Measurements from ENCODE around the gene SDC3. TPM values are rescaled to one million over a fixed set of nuclear protein-coding genes. Genes with fewer than 3 reads are reported as not detected.
A peak's percentile ranks its signal among the peaks of the same experiment; 100 is the strongest.

Gene SDC3
- polyA plus RNA-seq, 3 donors: 0.05 to 1.2 (median 0.12) TPM

- Mint-ChIP-seq H3K27me3 (ENCODE audit: low read depth in 3 of 3) (peaks cover 1 to 4% (median 3%) of the 10 kb centered on the region in 3 donors), H3K4me1 (peaks cover 8% of the 10 kb centered on the region), H3K4me3 (no peak overlapping the region), H3K36me3 (peaks cover 42 to 46% of the 10 kb centered on the region in 2 donors), H3K27ac (peak overlapping the region in 2 of 7 donors; percentile 24 to 56), H3K9me3 (no peaks in the 10 kb centered on the region)
- H3K4me3 ChIP-seq (replicated peaks in 1 of 3; ENCODE audit: low read depth in 2 of 3, low read length in 3 of 3): no peak overlapping the region
- no peaks in the 10 kb centered on the region for H3K79me2 ChIP-seq (ENCODE audit: insufficient read depth, low read length)
- H3K9me3 ChIP-seq (replicated peaks in 1 of 2; ENCODE audit: control insufficient read depth in 1 of 2, insufficient read depth in 1 of 2, low read length in 2 of 2): no peaks in the 10 kb centered on the region
- no peak overlapping the region for H3K4me2 ChIP-seq (replicated peaks; ENCODE audit: extremely low read depth, low read length, poor library complexity, severe bottlenecking)
- no peaks in the 10 kb centered on the region for H3K27me3 ChIP-seq (ENCODE audit: control insufficient read depth in 2 of 2, insufficient read depth in 2 of 2, low read length in 2 of 2)
- DNase-seq: no peak
- intact Hi-C loops (cut with micrococcal nuclease): loop anchor here in 1 of 2 donors (5.0 kb wide), 1 partner anchor 213 kb away; no protein-coding TSS in a partner anchor
- H4K20me1 ChIP-seq (ENCODE audit: insufficient read depth, low read length): peaks cover 31% of the 10 kb centered on the region
- 66% methylated on average over 5 of the region's 6 CpGs for WGBS (ENCODE audit: insufficient coverage)
- H3K9ac ChIP-seq (ENCODE audit: insufficient read depth, low read length, poor library complexity, severe bottlenecking): no peak overlapping the region
- H3K4me1 ChIP-seq (ENCODE audit: control insufficient read depth in 1 of 2, insufficient read depth in 2 of 2, low read length in 2 of 2): peaks cover 6 to 8% of the 10 kb centered on the region in 2 donors
- no peak for TF ChIP-seq CTCF (IDR thresholded peaks at IDR 0.05)
- H3K27ac ChIP-seq (ENCODE audit: low read depth in 1 of 2, low read length in 2 of 2): no peak overlapping the region
- no peak overlapping the region for H2AFZ ChIP-seq (ENCODE audit: insufficient read depth, low read depth, low read length, poor library complexity, severe bottlenecking)
- peaks cover 32 to 51% of the 10 kb centered on the region in 2 donors for H3K36me3 ChIP-seq (replicated peaks in 1 of 2; ENCODE audit: control insufficient read depth in 1 of 2, insufficient read depth in 2 of 2, low read length in 2 of 2)
These were observed 22.1 kb upstream of the SDC3 start for GRCh38 chr1:30930631-30931173.

GRCh38 chr1:30929944-30930525, 21.5 kb upstream of the SDC3 start:
- no peak for DNase-seq
- WGBS (ENCODE audit: insufficient coverage): 94% methylated on average over 3 of the region's 8 CpGs
- Histone ChIP-seq H3K36me3 (replicated peaks in 1 of 2; ENCODE audit: control insufficient read depth in 1 of 2, insufficient read depth in 2 of 2, low read length in 2 of 2) (peaks cover 27 to 45% of the 10 kb centered on the region in 2 donors), H3K4me1 (ENCODE audit: control insufficient read depth in 1 of 2, insufficient read depth in 2 of 2, low read length in 2 of 2) (peaks cover 6 to 8% of the 10 kb centered on the region in 2 donors), H4K20me1 (ENCODE audit: insufficient read depth, low read length) (peaks cover 28% of the 10 kb centered on the region), H3K79me2 (ENCODE audit: insufficient read depth, low read length) (no peaks in the 10 kb centered on the region), H3K4me3 (replicated peaks in 1 of 3; ENCODE audit: low read depth in 2 of 3, low read length in 3 of 3) (no peak overlapping the region), H3K27me3 (ENCODE audit: control insufficient read depth in 2 of 2, insufficient read depth in 2 of 2, low read length in 2 of 2) (no peaks in the 10 kb centered on the region), H3K9me3 (replicated peaks in 1 of 2; ENCODE audit: control insufficient read depth in 1 of 2, insufficient read depth in 1 of 2, low read length in 2 of 2) (no peaks in the 10 kb centered on the region), H3K4me2 (replicated peaks; ENCODE audit: extremely low read depth, low read length, poor library complexity, severe bottlenecking) (no peak overlapping the region), H3K9ac (ENCODE audit: insufficient read depth, low read length, poor library complexity, severe bottlenecking) (no peak overlapping the region), H2AFZ (ENCODE audit: insufficient read depth, low read depth, low read length, poor library complexity, severe bottlenecking) (no peak overlapping the region), H3K27ac (ENCODE audit: low read depth in 1 of 2, low read length in 2 of 2) (no peak overlapping the region)
- Mint-ChIP-seq H3K36me3 (peaks cover 37 to 41% of the 10 kb centered on the region in 2 donors), H3K27me3 (ENCODE audit: low read depth in 3 of 3) (peaks cover 1 to 4% (median 3%) of the 10 kb centered on the region in 3 donors), H3K9me3 (no peaks in the 10 kb centered on the region), H3K4me1 (peaks cover 8% of the 10 kb centered on the region), H3K27ac (no peak overlapping the region), H3K4me3 (no peak overlapping the region)
- intact Hi-C loops (cut with micrococcal nuclease): loop anchor here (1.0 to 5.0 kb wide), 5 partner anchors 128 to 213 kb away; partner anchors contain the start of gene MATN1 (in 1 of the 2)
- no peak for TF ChIP-seq CTCF (IDR thresholded peaks at IDR 0.05)

Measured in CD14-positive monocyte (primary cell).